Esophagus (tissue), 2 donors: ENCODE data around the gene SPG7. TPM values are rescaled to one million over a fixed set of nuclear protein-coding genes. Genes with fewer than 3 reads are reported as not detected.

ENCODE experiments used
- H3K27ac ChIP-seq, 2 donors: one replicate each; pipeline ENCODE4 v1.5.1; 2013; ENCODE audit warnings: low read depth in 2 of 2, mild to moderate bottlenecking in 2 of 2, inconsistent platforms in 1 of 2, low read length in 1 of 2, moderate library complexity in 1 of 2
- H3K27me3 ChIP-seq, 2 donors: one replicate each; pipeline ENCODE4 v1.6.1; 2013; ENCODE audit warnings: low read length in 2 of 2, control low read depth in 1 of 2, mild to moderate bottlenecking in 1 of 2; ENCODE audit not compliant: insufficient read depth in 2 of 2, control insufficient read depth in 1 of 2
- H3K36me3 ChIP-seq, 2 donors: one replicate each; pipeline ENCODE4 v1.6.1; 2013; ENCODE audit warnings: low read length in 1 of 2; ENCODE audit not compliant: control insufficient read depth in 2 of 2, insufficient read depth in 2 of 2
- H3K4me1 ChIP-seq, 2 donors: one replicate each; pipeline ENCODE4 v1.6.1; 2013; ENCODE audit warnings: low read length in 1 of 2; ENCODE audit not compliant: control insufficient read depth in 2 of 2, insufficient read depth in 2 of 2
- H3K4me3 ChIP-seq, 2 donors: one replicate each; pipeline ENCODE4 v1.5.1; 2013; ENCODE audit warnings: low read length in 2 of 2, mild to moderate bottlenecking in 2 of 2, low read depth in 1 of 2, moderate library complexity in 1 of 2
- H3K9me3 ChIP-seq, 2 donors: one replicate each; pipeline ENCODE4 v1.6.1; 2013; ENCODE audit warnings: mild to moderate bottlenecking in 2 of 2, low read depth in 1 of 2, low read length in 1 of 2, moderate library complexity in 1 of 2; ENCODE audit not compliant: control insufficient read depth in 2 of 2, insufficient read depth in 1 of 2
- WGBS, 2 donors: extraction: QIAGEN DNeasy Blood & Tissue Kit; methylation state at CpG; one replicate each; pipeline ENCODE4 v1.1.7; 2013; 5-methylcytosine and 5-hydroxymethylcytosine counted together
- polyA plus RNA-seq, 2 donors: library from polyadenylated mRNA; stranded (reverse); fragments of 200-250 nt; gene quantifications; one replicate each; pipeline ENCODE4 v1.2.3, GENCODE V29; 2013
- donor health status: healthy with polysubstance abuse.
- donor health status: Bipolar disorder and iron deficiency.

Gene SPG7
- polyA plus RNA-seq, 2 donors, result 41.9 to 89.3 TPM

DNA sequence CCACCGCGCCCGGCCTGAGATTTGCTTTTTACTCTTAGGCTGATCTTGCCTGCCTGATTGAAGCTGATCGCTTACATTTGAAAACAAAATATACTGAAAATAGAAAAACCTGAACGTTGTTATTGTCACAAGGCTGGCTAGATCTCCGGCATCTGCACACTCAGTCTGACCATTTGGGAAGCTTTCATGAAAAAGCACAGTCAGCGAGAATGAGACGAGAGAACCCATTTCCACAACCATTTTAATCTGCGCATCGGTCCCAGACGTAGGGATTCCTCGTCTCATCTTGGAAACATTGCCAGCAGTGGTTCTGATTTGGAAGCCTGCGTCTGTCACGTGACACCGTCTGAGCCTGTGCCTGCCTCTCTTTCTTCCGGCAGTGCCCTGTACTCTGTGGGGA is 20.9 kb downstream of the SPG7 start:
- H3K4me3 ChIP-seq, result no peak overlapping the region
- no peaks in the 10 kb centered on the region for H3K9me3 ChIP-seq
- H3K4me1 ChIP-seq, result no peaks in the 10 kb centered on the region
- no peak overlapping the region for H3K27ac ChIP-seq
- 87 to 91% methylated on average over 16 of the region's 16 CpGs for WGBS, 2 donors
- no peaks in the 10 kb centered on the region for H3K27me3 ChIP-seq
- H3K36me3 ChIP-seq, result peaks cover 32 to 42% of the 10 kb centered on the region in 2 donors

DNA sequence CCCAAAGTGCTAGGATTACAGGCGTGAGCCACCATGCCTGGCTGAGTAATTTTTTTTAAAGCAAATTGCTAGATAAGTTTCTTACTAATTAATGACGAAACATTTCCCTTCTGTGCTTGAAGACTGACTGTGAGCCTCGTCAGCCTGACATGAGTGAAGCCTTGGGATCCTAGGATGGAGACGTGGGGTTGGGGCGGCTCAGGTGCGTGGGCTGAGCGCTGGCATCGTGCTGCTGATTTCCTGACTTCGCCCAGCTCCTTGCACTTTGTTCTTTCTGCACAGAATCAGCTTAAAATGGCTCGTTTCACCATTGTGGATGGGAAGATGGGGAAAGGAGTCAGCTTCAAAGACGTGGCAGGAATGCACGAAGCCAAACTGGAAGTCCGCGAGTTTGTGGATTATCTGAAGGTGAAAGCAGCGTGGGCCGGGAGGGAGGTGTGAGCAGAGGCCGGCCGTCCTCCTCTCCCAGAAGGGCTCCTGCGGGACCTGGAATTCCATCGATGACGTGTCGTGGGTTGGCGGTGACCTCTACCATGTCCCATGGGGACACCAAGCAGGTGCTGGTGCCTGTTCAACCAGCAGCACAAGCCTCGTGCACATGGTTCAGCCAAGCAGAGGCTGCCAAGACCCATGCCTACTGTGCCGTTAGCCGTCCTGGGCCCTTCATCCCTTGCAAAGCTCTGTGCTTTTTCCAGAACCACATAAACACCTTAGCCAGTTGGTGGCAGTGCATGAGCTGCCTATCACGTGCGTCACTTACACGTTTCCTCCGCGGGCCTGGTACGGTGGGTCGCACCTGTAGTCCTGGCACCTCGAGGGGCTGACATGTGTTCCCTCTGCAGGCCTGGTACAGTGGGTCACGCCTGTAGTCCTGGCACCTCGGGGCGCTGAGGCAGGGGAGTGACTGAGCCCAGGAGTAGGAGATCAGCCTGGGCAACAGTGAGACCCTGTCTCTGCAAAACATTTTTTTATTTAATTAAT is 22.5 kb downstream of the SPG7 start:
- H3K4me1 ChIP-seq, result no peaks in the 10 kb centered on the region
- H3K4me3 ChIP-seq, result no peak overlapping the region
- 92 to 94% methylated on average over 36 to 37 of the region's 37 CpGs for WGBS, 2 donors
- no peak overlapping the region for H3K27ac ChIP-seq
- no peaks in the 10 kb centered on the region for H3K9me3 ChIP-seq
- no peaks in the 10 kb centered on the region for H3K27me3 ChIP-seq
- H3K36me3 ChIP-seq, result peaks cover 36 to 48% of the 10 kb centered on the region in 2 donors

DNA sequence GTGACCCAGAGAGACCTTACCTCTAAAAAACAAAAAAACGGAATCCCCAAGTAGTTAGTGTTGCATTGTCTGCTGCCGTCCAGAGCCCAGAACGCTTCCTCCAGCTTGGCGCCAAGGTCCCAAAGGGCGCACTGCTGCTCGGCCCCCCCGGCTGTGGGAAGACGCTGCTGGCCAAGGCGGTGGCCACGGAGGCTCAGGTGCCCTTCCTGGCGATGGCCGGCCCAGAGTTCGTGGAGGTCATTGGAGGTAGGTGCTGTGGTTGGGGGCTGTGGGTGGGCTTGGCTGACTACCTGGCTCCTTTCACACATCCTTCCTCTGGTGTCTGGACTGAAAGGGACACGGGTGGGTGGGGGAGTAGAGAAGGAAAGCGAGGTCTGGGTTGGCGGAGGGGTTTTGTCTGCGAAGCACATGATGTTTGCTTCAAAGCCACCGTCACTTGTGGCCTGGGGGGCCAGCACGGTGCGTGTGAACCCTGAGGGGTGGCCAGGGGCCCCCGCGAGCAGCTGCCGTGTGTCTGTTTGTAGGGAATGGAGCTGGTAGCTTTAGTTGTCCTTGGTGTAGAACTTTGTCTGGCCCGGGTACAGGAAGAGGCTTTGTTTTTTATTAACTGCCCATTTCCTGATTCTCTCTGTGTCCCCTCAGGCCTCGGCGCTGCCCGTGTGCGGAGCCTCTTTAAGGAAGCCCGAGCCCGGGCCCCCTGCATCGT is 23.8 kb downstream of the SPG7 start:
- WGBS, 2 donors, result 87 to 89% methylated on average over 31 of the region's 31 CpGs
- H3K36me3 ChIP-seq, result peaks cover 32 to 47% of the 10 kb centered on the region in 2 donors
- no peaks in the 10 kb centered on the region for H3K27me3 ChIP-seq
- no peak overlapping the region for H3K27ac ChIP-seq
- peaks cover 0 to 2% of the 10 kb centered on the region in 2 donors for H3K9me3 ChIP-seq
- no peaks in the 10 kb centered on the region for H3K4me1 ChIP-seq
- no peak overlapping the region for H3K4me3 ChIP-seq

DNA sequence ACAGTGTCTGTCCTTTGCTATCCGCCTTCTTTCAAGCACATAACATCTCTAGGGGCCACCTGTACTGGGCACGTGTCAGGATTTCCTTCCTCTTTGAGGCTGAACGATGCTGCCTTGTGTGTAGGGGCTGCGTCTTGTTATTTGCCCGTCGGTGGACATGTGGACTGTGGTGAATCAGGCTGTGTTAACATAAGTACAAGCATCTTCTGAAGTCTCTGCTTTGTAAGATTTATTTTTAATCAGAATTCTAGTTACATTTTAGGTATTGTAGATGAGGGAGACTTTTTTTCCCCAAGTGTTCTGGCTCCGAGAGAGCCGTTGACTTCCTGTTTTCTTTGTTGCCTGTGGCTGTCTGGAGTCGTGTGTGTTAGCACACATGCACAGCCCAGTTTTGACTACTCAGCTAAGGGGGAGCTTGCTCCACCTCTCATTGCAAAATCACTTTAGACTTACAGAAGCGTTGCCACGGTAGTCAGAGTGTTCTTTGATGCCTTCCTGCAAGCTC is 26.1 kb downstream of the SPG7 start:
- no peak overlapping the region for H3K27ac ChIP-seq
- peaks cover 26 to 55% of the 10 kb centered on the region in 2 donors for H3K36me3 ChIP-seq
- 58 to 61% methylated on average over 11 of the region's 11 CpGs for WGBS, 2 donors

DNA sequence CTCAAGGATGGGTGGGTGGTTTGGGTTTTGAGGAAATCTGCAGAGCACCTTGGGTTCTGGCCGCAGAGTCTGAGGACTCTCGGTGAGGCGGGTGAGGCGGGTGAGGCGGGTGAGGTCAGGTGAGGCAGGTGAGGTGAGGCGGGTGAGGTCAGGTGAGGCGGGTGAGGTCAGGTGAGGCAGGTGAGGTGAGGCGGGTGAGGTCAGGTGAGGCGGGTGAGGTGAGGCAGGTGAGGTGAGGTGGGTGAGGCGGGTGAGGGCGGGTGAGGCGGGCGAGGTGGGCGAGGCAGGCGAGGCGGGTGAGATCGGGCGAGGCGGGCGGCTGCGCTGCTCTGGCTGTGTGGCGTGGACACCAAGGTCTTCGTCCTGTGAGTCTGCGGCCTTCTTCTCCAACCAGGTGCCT is 28.2 kb downstream of the SPG7 start:
- Histone ChIP-seq H3K27ac (no peak overlapping the region), H3K4me3 (no peak overlapping the region), H3K36me3 (peaks cover 19 to 41% of the 10 kb centered on the region in 2 donors), H3K27me3 (no peaks in the 10 kb centered on the region), H3K4me1 (no peaks in the 10 kb centered on the region), H3K9me3 (peaks cover 0 to 2% of the 10 kb centered on the region in 2 donors)
- WGBS, 2 donors, result 80 to 97% methylated on average over 7 to 22 of the region's 24 CpGs

More for the DNA sequence above, 26.1 kb downstream of the SPG7 start:
- Histone ChIP-seq H3K9me3 (peaks cover 0 to 2% of the 10 kb centered on the region in 2 donors), H3K4me3 (no peak overlapping the region), H3K27me3 (no peaks in the 10 kb centered on the region), H3K4me1 (no peaks in the 10 kb centered on the region)

DNA sequence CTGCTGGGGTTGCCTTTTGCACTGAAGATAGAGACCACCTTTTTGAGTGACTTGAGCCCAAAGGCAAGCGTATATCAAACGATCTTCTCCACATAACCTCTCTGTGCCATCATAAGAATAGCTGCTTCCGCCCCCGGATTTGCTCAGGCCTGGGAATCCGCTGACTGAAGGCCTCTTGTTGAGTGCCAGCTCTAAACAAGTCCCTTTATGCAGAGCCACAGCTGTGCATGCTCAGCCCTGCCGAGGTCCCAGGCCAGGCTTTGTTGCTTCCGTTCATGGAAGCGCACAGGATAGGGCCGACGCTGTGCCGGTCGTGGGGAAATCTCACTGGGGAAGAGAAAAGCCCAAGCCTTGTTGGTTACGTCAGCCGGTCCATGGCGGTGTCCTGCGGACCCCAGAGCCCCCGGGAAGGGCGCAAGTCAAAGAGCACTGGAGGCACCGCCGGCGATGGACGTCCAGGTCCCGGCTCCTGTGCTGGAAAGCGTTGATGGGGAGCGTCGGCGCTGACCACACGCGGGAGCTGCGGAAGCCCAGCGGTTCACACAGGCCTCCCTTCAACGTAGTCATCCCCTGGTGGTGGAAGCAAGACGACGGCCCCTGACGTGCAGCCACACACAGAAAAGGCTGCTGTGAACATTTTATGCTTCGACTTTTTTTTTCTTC is 28.8 kb downstream of the SPG7 start:
- H3K36me3 ChIP-seq, result peaks cover 19 to 35% of the 10 kb centered on the region in 2 donors
- peaks cover 0 to 2% of the 10 kb centered on the region in 2 donors for H3K9me3 ChIP-seq
- H3K27me3 ChIP-seq, result no peaks in the 10 kb centered on the region
- H3K4me1 ChIP-seq, result no peaks in the 10 kb centered on the region
- H3K27ac ChIP-seq, result no peak overlapping the region
- 85 to 89% methylated on average over 35 to 36 of the region's 36 CpGs for WGBS, 2 donors
- no peak overlapping the region for H3K4me3 ChIP-seq

DNA sequence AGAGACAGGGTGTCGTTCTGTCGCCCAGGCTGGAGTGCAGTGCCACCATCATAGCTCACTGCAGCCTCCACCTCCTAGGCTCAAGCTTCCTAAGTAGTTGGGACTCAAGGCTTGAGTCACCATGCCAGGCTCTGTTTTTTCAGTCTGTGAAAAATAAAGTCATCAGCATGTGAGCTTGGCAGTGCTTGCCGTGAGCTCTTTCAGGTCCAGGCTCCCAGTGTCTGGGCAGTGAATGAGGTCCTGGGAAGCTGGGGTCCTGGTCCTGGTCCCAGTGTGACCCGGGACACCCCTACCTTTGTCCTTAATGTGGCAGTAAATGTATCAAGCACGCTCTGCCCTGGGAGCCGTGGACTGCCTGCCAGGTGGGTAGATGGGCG is 29.3 kb downstream of the SPG7 start:
- Histone ChIP-seq H3K4me1 (no peaks in the 10 kb centered on the region), H3K27me3 (no peaks in the 10 kb centered on the region), H3K27ac (no peak overlapping the region), H3K36me3 (peaks cover 19 to 32% of the 10 kb centered on the region in 2 donors), H3K4me3 (no peak overlapping the region), H3K9me3 (peaks cover 0 to 2% of the 10 kb centered on the region in 2 donors)
- 93 to 94% methylated on average over 7 of the region's 7 CpGs for WGBS, 2 donors

DNA sequence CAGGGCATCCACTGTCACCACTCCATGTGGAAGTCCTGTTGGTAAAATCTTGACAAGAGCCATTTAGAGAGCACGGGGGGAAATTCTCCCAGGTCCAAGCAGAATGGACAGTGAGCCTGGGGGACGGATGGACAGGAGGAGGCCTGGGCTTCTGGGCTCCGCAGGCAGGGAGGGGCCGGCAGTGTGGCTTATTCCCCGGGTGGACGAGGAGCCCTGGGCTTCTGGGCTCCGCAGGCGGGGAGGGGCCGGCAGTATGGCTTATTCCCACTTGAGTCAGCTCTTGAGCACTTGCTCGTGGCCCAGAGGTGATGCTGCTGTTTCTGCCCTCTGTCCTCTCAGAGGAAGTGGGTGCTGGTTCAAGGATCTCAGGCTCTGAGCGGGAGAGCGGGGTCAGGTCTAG is 30.1 kb downstream of the SPG7 start:
- Histone ChIP-seq H3K4me1 (no peaks in the 10 kb centered on the region), H3K9me3 (peaks cover 0 to 2% of the 10 kb centered on the region in 2 donors), H3K27me3 (no peaks in the 10 kb centered on the region), H3K4me3 (no peak overlapping the region), H3K36me3 (peaks cover 19 to 32% of the 10 kb centered on the region in 2 donors), H3K27ac (no peak overlapping the region)
- 94% methylated on average over 7 to 12 of the region's 12 CpGs for WGBS, 2 donors

DNA sequence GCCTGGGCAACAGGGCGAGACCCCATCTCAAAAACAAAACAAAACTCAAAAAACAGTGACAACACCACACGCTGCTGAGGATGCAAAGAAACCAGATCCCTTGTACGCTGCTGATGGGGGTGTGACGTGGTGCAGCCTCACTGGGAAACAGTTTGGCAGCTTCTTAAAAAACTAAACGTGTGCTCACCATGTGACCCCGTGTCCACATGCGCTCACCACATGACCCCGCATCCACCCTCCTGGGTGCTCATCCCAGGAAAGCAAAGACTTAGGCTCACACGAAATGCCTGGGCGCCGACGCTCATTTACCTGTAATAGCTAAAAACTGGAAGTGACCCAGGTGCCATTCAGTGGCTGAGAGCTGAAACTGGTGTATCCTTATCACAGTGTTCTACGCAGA is 32.4 kb downstream of the SPG7 start:
- 88 to 90% methylated on average over 13 of the region's 13 CpGs for WGBS, 2 donors
- H3K27ac ChIP-seq, result no peak overlapping the region
- H3K4me1 ChIP-seq, result no peaks in the 10 kb centered on the region
- peaks cover 0 to 2% of the 10 kb centered on the region in 2 donors for H3K9me3 ChIP-seq
- peaks cover 1 to 33% of the 10 kb centered on the region in 2 donors for H3K36me3 ChIP-seq
- H3K4me3 ChIP-seq, result no peak overlapping the region
- no peaks in the 10 kb centered on the region for H3K27me3 ChIP-seq
